CD1c-positive myeloid dendritic cell (primary cell): ENCODE measurements around the gene ADAMTSL2.

ENCODE experiments used
- DNase-seq: peaks from one replicate; pipeline ENCODE4 v3.0.0-alpha.2; 2016; ENCODE audit errors: extremely low spot score

Gene ADAMTSL2

GRCh38 chr9:133533857-133534256, 647 bp upstream of the ADAMTSL2 start:
- no peak for DNase-seq

GRCh38 chr9:133535306-133535877, 888 bp downstream of the ADAMTSL2 start:
- DNase-seq = no peak

- no peak for DNase-seq
Measured at GRCh38 chr9:133536080-133536479, 1.6 kb downstream of the ADAMTSL2 start.

- no peak for DNase-seq
Measured at GRCh38 chr9:133536536-133536935, 2.0 kb downstream of the ADAMTSL2 start.

- DNase-seq = no peak
Measured at GRCh38 chr9:133537257-133537656, 2.8 kb downstream of the ADAMTSL2 start.

GRCh38 chr9:133538176-133538575, 3.7 kb downstream of the ADAMTSL2 start:
- no peak for DNase-seq

GRCh38 chr9:133538851-133539833, 4.6 kb downstream of the ADAMTSL2 start:
- peak; percentile 59 for DNase-seq

GRCh38 chr9:133539991-133540697, 5.6 kb downstream of the ADAMTSL2 start:
- DNase-seq = peak; percentile 59

- DNase-seq = no peak
Measured at GRCh38 chr9:133540698-133541025, 6.2 kb downstream of the ADAMTSL2 start.

GRCh38 chr9:133542002-133542401, 7.5 kb downstream of the ADAMTSL2 start:
- DNase-seq = no peak

GRCh38 chr9:133543772-133544467, 9.4 kb downstream of the ADAMTSL2 start:
- DNase-seq = no peak

GRCh38 chr9:133545494-133546286, 11.2 kb downstream of the ADAMTSL2 start:
- DNase-seq = no peak

GRCh38 chr9:133546287-133546680, 11.8 kb downstream of the ADAMTSL2 start:
- DNase-seq = no peak

- no peak for DNase-seq
Measured at GRCh38 chr9:133547116-133547515, 12.6 kb downstream of the ADAMTSL2 start.

- DNase-seq = no peak
Measured at GRCh38 chr9:133551446-133551845, 16.9 kb downstream of the ADAMTSL2 start.

- DNase-seq = no peak
Measured at GRCh38 chr9:133552236-133552635, 17.7 kb downstream of the ADAMTSL2 start.

GRCh38 chr9:133553123-133553522, 18.6 kb downstream of the ADAMTSL2 start:
- no peak for DNase-seq

- DNase-seq = no peak
Measured at GRCh38 chr9:133553973-133554713, 19.6 kb downstream of the ADAMTSL2 start.

GRCh38 chr9:133554729-133555128, 20.2 kb downstream of the ADAMTSL2 start:
- no peak for DNase-seq

GRCh38 chr9:133556354-133556753, 21.9 kb downstream of the ADAMTSL2 start:
- DNase-seq = no peak
